Ovary (tissue), 3 donors: Measurements from ENCODE around the gene NPTN.

Source experiments
- CTCF ChIP-seq, 3 donors: fragments of 450-650 bp in 2 of 3; fragments of 200-600 bp in 1 of 3; IDR thresholded peaks; one replicate each; pipeline versions ENCODE4 v1.5.1 to v1.8.0; 2016 to 2022; ENCODE audit warnings: antibody characterized with exemption in 3 of 3, mild to moderate bottlenecking in 1 of 3
- EP300 ChIP-seq: sonication (generic); formaldehyde crosslinking; IDR thresholded peaks from one replicate; pipeline ENCODE4 v1.6.1; 2017; ENCODE audit warnings: antibody characterized with exemption
- POLR2A ChIP-seq: fragments of 450-650 bp; IDR thresholded peaks from one replicate; pipeline ENCODE4 v1.6.1; 2017; ENCODE audit warnings: antibody characterized with exemption, mild to moderate bottlenecking, moderate library complexity
- donor health status: DM: no; HTN: no; CAD: no.

GRCh38 chr15:73585871-73586654 is 47.1 kb downstream of the NPTN start:
- TF ChIP-seq CTCF (IDR thresholded peaks at IDR 0.05) (no peak), EP300 (no peak), POLR2A (no peak)
